ENCODE data around the gene RNASEH2B.

Gene RNASEH2B

GRCh38 chr13:51000061-51000460 is 90.5 kb downstream of the RNASEH2B start:
- DNase-seq = no peak

GRCh38 chr13:51000571-51001260 is 91.1 kb downstream of the RNASEH2B start:
- DNase-seq = no peak

GRCh38 chr13:51001335-51001734 is 91.7 kb downstream of the RNASEH2B start:
- DNase-seq = no peak

GRCh38 chr13:51002736-51003135 is 93.1 kb downstream of the RNASEH2B start:
- no peak for DNase-seq

GRCh38 chr13:51003642-51004041 is 94.1 kb downstream of the RNASEH2B start:
- no peak for DNase-seq

GRCh38 chr13:51004111-51004865 is 94.7 kb downstream of the RNASEH2B start:
- no peak for DNase-seq

GRCh38 chr13:51004918-51005460 is 95.4 kb downstream of the RNASEH2B start:
- DNase-seq = no peak

- no peak for DNase-seq
Measured at GRCh38 chr13:51005566-51005965, 96.0 kb downstream of the RNASEH2B start.
